K562 (cell line): ENCODE data around the gene BCO2. TPM values are rescaled to one million over a fixed set of nuclear protein-coding genes. Genes with fewer than 3 reads are reported as not detected.

Experiments
- ATAC-seq: fragments of 200-7000 bp; cut with Tn5 transposase; 3 replicates; pipeline ENCODE4 v1.9.1; 2020; ENCODE audit warnings: moderate library complexity
- BruUV-seq: library from RNA; stranded (reverse); fragments of 400-500 nt; replicated peaks from 2 replicates; lab custom pipeline; 2021; lab: Mats Ljungman, UMichigan
- CTCF ChIA-PET: fragments of 300-600 bp; formaldehyde crosslinking; extraction: SDS; loops from one replicate; lab custom pipeline; 2021; ENCODE audit warnings: low intra/inter-chr PET ratio; lab: Yijun Ruan, JAX
- POLR2A ChIA-PET: fragments of 300-600, 350-650 bp; sonication (Branson Sonifier 250); formaldehyde crosslinking; extraction: SDS; loops from one replicate; lab custom pipeline; 2021; ENCODE audit warnings: antibody characterized with exemption, inconsistent platforms; lab: Yijun Ruan, JAX
- DNase-seq, 4 experiments: peaks; one replicate each; pipeline versions ENCODE4 v3.0.0 to v3.0.0-alpha.2; 2011 to 2018; ENCODE audit warnings: low spot score in 3 of 4, mixed read lengths in 3 of 4; ENCODE audit errors: extremely low read depth in 1 of 4
- FAIRE-seq: peaks from 2 replicates; lab custom pipeline; 2011; peaks lifted over from hg19 to GRCh38; lab: Jason Lieb, UNC
- H2AFZ ChIP-seq: 2 replicates; pipeline ENCODE4 v1.6.0; 2011; ENCODE audit warnings: low read depth, low read length, control low read depth, inconsistent platforms
- H3K27ac ChIP-seq: fragments of 200-600 bp; 3 replicates; pipeline ENCODE4 v1.8.0; 2011; ENCODE audit warnings: low read depth, mild to moderate bottlenecking, control low read depth, inconsistent platforms, low read length, moderate library complexity, mixed read lengths; ENCODE audit errors: extremely low read depth
- H3K27me3 ChIP-seq, 2 experiments: fragments of 300-600 bp in 1 of 2; 2 replicates in 1 of 2; 3 replicates in 1 of 2; pipeline versions ENCODE4 v1.6.0 to v1.8.0; 2011; ENCODE audit warnings: inconsistent platforms in 2 of 2, low read length in 2 of 2, mild to moderate bottlenecking in 1 of 2, mixed read lengths in 1 of 2, moderate library complexity in 1 of 2; ENCODE audit not compliant: control insufficient read depth in 2 of 2, insufficient read depth in 2 of 2
- H3K36me3 ChIP-seq: fragments of 300-600 bp; 3 replicates; pipeline ENCODE4 v1.8.0; 2011; ENCODE audit warnings: mild to moderate bottlenecking, low read length, inconsistent platforms; ENCODE audit not compliant: control insufficient read depth, insufficient read depth
- H3K4me1 ChIP-seq, 2 experiments: fragments of 200-600 bp in 1 of 2; replicated peaks in 1 of 2; 2 replicates in 1 of 2; 3 replicates in 1 of 2; pipeline versions ENCODE4 v1.5.1 to v1.8.0; 2011; ENCODE audit warnings: inconsistent platforms in 2 of 2, low read length in 2 of 2, mild to moderate bottlenecking in 1 of 2, mixed read lengths in 1 of 2, moderate library complexity in 1 of 2; ENCODE audit not compliant: control insufficient read depth in 2 of 2, insufficient read depth in 2 of 2
- H3K4me2 ChIP-seq: 2 replicates; pipeline ENCODE4 v1.6.1; 2011; ENCODE audit warnings: low read length, control low read depth, inconsistent platforms, mixed read lengths; ENCODE audit not compliant: insufficient read depth
- H3K4me3 ChIP-seq: fragments of 200-600 bp; sonication (generic), shearing (Covaris generic); 2 replicates; pipeline ENCODE4 v1.5.1; 2016; ENCODE audit warnings: control low read depth, inconsistent platforms
- H3K79me2 ChIP-seq: fragments of 200-600 bp; 3 replicates; pipeline ENCODE4 v1.8.0; 2011; ENCODE audit warnings: low read length, inconsistent platforms; ENCODE audit not compliant: control insufficient read depth, insufficient read depth
- H3K9ac ChIP-seq, 2 experiments: 2 replicates each; pipeline versions ENCODE4 v1.6.0 to v1.6.1; 2011; ENCODE audit warnings: low read depth in 2 of 2, low read length in 2 of 2, control low read depth in 1 of 2, inconsistent platforms in 1 of 2, mild to moderate bottlenecking in 1 of 2, mixed read lengths in 1 of 2; ENCODE audit not compliant: insufficient read depth in 1 of 2
- H3K9me1 ChIP-seq: one replicate; pipeline ENCODE4 v1.6.0; 2011; ENCODE audit warnings: inconsistent platforms, mild to moderate bottlenecking, low read length, moderate library complexity; ENCODE audit not compliant: control insufficient read depth, insufficient read depth
- H3K9me3 ChIP-seq: replicated peaks from 2 replicates; pipeline ENCODE4 v1.5.1; 2011; ENCODE audit warnings: low read depth, low read length, inconsistent platforms; ENCODE audit not compliant: control insufficient read depth, insufficient read depth
- H4K20me1 ChIP-seq: replicated peaks from 2 replicates; pipeline ENCODE4 v1.6.1; 2011; ENCODE audit warnings: low read length, inconsistent platforms, mixed read lengths; ENCODE audit not compliant: control insufficient read depth, insufficient read depth
- CBFA2T2 ChIP-seq: fragments of 450-650 bp; conservative IDR thresholded peaks from 2 replicates; pipeline ENCODE4 v1.6.1; 2017; ENCODE audit warnings: mild to moderate bottlenecking
- ETS1 ChIP-seq: conservative IDR thresholded peaks from 2 replicates; pipeline ENCODE4 v1.6.1; 2011; ENCODE audit warnings: low read depth, mild to moderate bottlenecking, low read length; ENCODE audit not compliant: control insufficient read depth
- FOS ChIP-seq: IDR thresholded peaks from 3 replicates; pipeline ENCODE4 v1.6.1; 2011; ENCODE audit not compliant: insufficient read length; ENCODE audit errors: extremely low read depth
- FOXJ2 ChIP-seq: fragments of 200-800 bp; sonication (Bioruptor generic); IDR thresholded peaks from 2 replicates; pipeline ENCODE4 v1.6.1; 2016; ENCODE audit warnings: missing genetic modification characterization, missing compliant biosample characterization
- KAT2B ChIP-seq: IDR thresholded peaks from one replicate; pipeline ENCODE4 v1.6.1; 2012; ENCODE audit warnings: low read depth, mild to moderate bottlenecking, control low read depth, inconsistent platforms, low read length, moderate library complexity
- KAT8 ChIP-seq: fragments of 450-650 bp; IDR thresholded peaks from 2 replicates; pipeline ENCODE4 v1.6.1; 2016; ENCODE audit warnings: low read depth, mild to moderate bottlenecking
- REST ChIP-seq, 2 experiments: fragments of 450-650 bp; formaldehyde crosslinking in 1 of 2; IDR thresholded peaks; 2 replicates each; pipeline versions ENCODE4 v1.4.0 to v1.6.1; 2014 to 2020; ENCODE audit warnings: mild to moderate bottlenecking in 2 of 2, borderline replicate concordance in 1 of 2, low read depth in 1 of 2
- SMARCA4 ChIP-seq: fragments of 450-650 bp; IDR thresholded peaks from 2 replicates; pipeline ENCODE4 v1.6.1; 2016
- XRCC5 ChIP-seq: fragments of 200-400 bp; formaldehyde crosslinking; IDR thresholded peaks from 2 replicates; pipeline ENCODE4 v1.6.1; 2017; ENCODE audit warnings: low read depth, mild to moderate bottlenecking, low read length
- ZBTB8A ChIP-seq: fragments of 450-650 bp; IDR thresholded peaks from 2 replicates; pipeline ENCODE4 v1.6.1; 2018; ENCODE audit warnings: mild to moderate bottlenecking, moderate library complexity; ENCODE audit not compliant: partially characterized antibody
- ZEB2 ChIP-seq: fragments of 450-650 bp; IDR thresholded peaks from 2 replicates; pipeline ENCODE4 v1.6.1; 2016
- ZNF134 ChIP-seq: fragments of 250-450 bp; sonication (Bioruptor Pico); conservative IDR thresholded peaks from 2 replicates; pipeline ENCODE4 v1.4.0; 2020
- ZNF311 ChIP-seq: fragments of 250-450 bp; sonication (Bioruptor Pico); IDR thresholded peaks from 2 replicates; pipeline ENCODE4 v1.4.0; 2020; ENCODE audit warnings: mild to moderate bottlenecking, moderate library complexity
- ZNF740 ChIP-seq, 3 experiments: fragments of 200-800 bp in 1 of 3; sonication (Bioruptor generic) in 1 of 3; sonication (generic) in 1 of 3; formaldehyde crosslinking in 1 of 3; IDR thresholded peaks; 2 replicates each; pipeline versions ENCODE4 v1.6.1 to v1.8.0; 2016 to 2022; ENCODE audit warnings: mild to moderate bottlenecking in 2 of 3, missing compliant biosample characterization in 2 of 3, missing genetic modification characterization in 2 of 3, missing genetic modification reagents in 1 of 3
- WGBS: fragments of 100-300 bp; shearing (Covaris generic); methylation state at CpG from one replicate; pipeline ENCODE4 v1.1.6; 2016; ENCODE audit warnings: low coverage, mixed read lengths; ENCODE audit not compliant: insufficient coverage; ENCODE audit errors: missing lambda C conversion rate; 5-methylcytosine and 5-hydroxymethylcytosine counted together
- in situ Hi-C: fragments of 300-500 bp; cut with MboI; formaldehyde crosslinking; loops from 4 replicates; pipeline ENCODE4 v1.15.0; 2018; ENCODE audit warnings: inconsistent platforms, mixed read lengths
- intact Hi-C: fragments of 100-400 bp; cut with micrococcal nuclease; formaldehyde crosslinking; loops from 2 replicates; pipeline ENCODE4 v1.14.2; 2022
- polyA plus RNA-seq, 8 experiments: library from polyadenylated mRNA; depleted of rRNA in 4 of 8; stranded (reverse) in 5 of 8; unstranded in 3 of 8; fragments of >200 nt; fragmentation: Nextera tagmentation in 2 of 8; fragmentation: Illumina TruSeq in 1 of 8; extraction: Ambion mirVana in 2 of 8; extraction: Trizol in 1 of 8; gene quantifications; 2 replicates each; pipeline versions ENCODE4 v1.2.1 to v1.2.3, GENCODE V29; 2011 to 2014; ENCODE audit warnings: inconsistent platforms in 1 of 8, missing spikeins in 1 of 8
- total RNA-seq, 7 experiments: library from RNA; depleted of rRNA in 6 of 7; stranded (reverse); fragments of >200 nt in 6 of 7; fragmentation: Illumina TruSeq in 2 of 7; extraction: Trizol in 2 of 7; gene quantifications; 2 replicates each; pipeline versions ENCODE4 v1.2.1 to v1.2.3, GENCODE V29; 2011 to 2021; ENCODE audit warnings: low replicate concordance in 1 of 7

The BCO2 gene
- total and polyA plus RNA-seq, 9 of the 15 experiments (the other 6 are each of a cell fraction or from before 2014, with no cell fraction given), result 0.21 to 1.0 (median 0.47) TPM; not detected in 1

GRCh38 chr11:112210890-112211289 is 35.6 kb downstream of the BCO2 start:
- Histone ChIP-seq H3K9me3 (no peaks in the 10 kb centered on the region), H3K27ac (no peak overlapping the region), H3K4me3 (no peak overlapping the region), H3K9ac (no peak overlapping the region), H3K9me1 (no peaks in the 10 kb centered on the region), H3K79me2 (no peaks in the 10 kb centered on the region), H4K20me1 (no peaks in the 10 kb centered on the region), H2AFZ (no peak overlapping the region), H3K27me3 (peaks cover 0 to 2% of the 10 kb centered on the region in 2 experiments; a peak in 2 of 5 replicates), H3K36me3 (no peaks in the 10 kb centered on the region), H3K4me2 (no peak overlapping the region), H3K4me1 (no peaks in the 10 kb centered on the region)
- BruUV-seq, result no TSS peak
- ChIA-PET POLR2A (no interaction called here), CTCF (no interaction called here)
- intact Hi-C loops (no loop called here), in situ Hi-C loops (no loop called here)
- 0% methylated on average over 1 of the region's 1 CpG for WGBS
- DNase-seq (no peak), FAIRE-seq (no peak), ATAC-seq (no peak)
- TF ChIP-seq FOXJ2 (no peak), KAT2B (no peak), FOS (no peak), XRCC5 (no peak), SMARCA4 (no peak), ZEB2 (no peak), REST (IDR thresholded peaks at IDR 0.05; ENCODE audit: borderline replicate concordance) (no peak), REST (CRISPR knock-in tag; IDR thresholded peaks at IDR 0.05; ENCODE audit: low read depth) (no peak), ETS1 (no peak), ZNF134 (no peak), ZBTB8A (no peak), CBFA2T2 (no peak), ZNF311 (CRISPR knock-in tag) (no peak), ZNF740 (CRISPR knock-in tag; IDR thresholded peaks at IDR 0.05) (no peak), ZNF740 (tag; IDR thresholded peaks at IDR 0.05) (no peak), KAT8 (no peak)
